ENCODE data around the gene RSPH1. TPM values are rescaled to one million over a fixed set of nuclear protein-coding genes. Genes with fewer than 3 reads are reported as not detected.
"Not testable (repeated sequence)": the region's sequence is repeated elsewhere in the genome, so short reads cannot be mapped to it uniquely, and the experiment has no call there.

RSPH1 gene
- total RNA-seq, 1 experiment from 2014 or later: not detected

GRCh38 chr21:42475526-42476387, 20.3 kb downstream of the RSPH1 start:
- Histone ChIP-seq H3K27ac (no peak overlapping the region), H3K27me3 (0 out of 2 replicates have a peak, but pooled peaks cover 3% of the 10 kb centered on the region), H3K9me3 (replicated peaks) (no peaks in the 10 kb centered on the region), H3K4me3 (no peak overlapping the region), H3K36me3 (no peaks in the 10 kb centered on the region), H3K4me1 (peaks cover 2% of the 10 kb centered on the region; the same call in 1 of the 2 replicates)
- no peak for DNase-seq

GRCh38 chr21:42475036-42475435, 21.0 kb downstream of the RSPH1 start:
- Histone ChIP-seq H3K27ac (no peak overlapping the region), H3K4me3 (no peak overlapping the region), H3K4me1 (peaks cover 2% of the 10 kb centered on the region; the same call in 1 of the 2 replicates), H3K36me3 (no peaks in the 10 kb centered on the region), H3K9me3 (replicated peaks) (no peaks in the 10 kb centered on the region), H3K27me3 (0 out of 2 replicates have a peak, but pooled peaks cover 3% of the 10 kb centered on the region)
- DNase-seq: no peak

DNA sequence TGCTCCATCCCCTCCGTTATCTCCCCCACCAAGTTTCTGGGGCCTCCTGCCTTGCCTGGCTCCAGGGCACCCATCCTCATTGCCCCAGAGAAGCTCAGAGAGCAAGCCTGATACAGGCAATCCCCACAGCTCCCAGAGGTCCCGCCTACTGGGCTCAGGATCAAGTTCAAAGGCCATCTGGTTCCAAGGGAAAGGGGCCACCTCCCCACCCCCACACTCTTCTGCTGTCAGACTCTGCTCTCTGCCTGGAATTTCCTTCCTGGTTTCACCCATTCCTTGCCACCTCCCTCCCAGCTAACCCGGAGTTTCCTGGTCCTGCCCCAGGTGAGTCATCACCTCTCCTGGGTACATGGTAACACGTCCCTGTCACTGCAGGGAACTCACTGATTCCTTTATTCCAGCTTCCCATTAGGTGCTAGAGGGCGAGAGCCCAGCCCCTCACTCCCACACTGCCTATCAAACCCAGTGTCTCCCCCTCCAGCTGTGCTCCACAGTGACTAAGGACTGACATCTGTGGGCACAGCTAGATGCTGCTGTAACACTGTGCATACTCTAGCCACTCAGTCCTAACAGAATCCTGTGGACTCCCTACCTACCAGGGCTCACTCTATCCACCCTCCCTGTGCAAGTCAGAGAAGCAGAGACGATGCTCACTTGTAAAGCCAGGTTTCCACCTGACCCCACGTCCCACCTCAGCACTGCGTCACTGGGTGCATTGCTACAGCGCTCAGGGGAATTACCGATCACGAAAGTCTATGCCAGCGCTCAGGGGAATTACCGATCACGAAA, 21.8 kb downstream of the RSPH1 start:
- peaks cover 2% of the 10 kb centered on the region; the same call in 1 of the 2 replicates for H3K4me1 ChIP-seq
- H3K27ac ChIP-seq: no peak overlapping the region
- no peak overlapping the region for H3K4me3 ChIP-seq
- DNase-seq: no peak
- H3K27me3 ChIP-seq: 0 out of 2 replicates have a peak, but pooled peaks cover 3% of the 10 kb centered on the region
- no peaks in the 10 kb centered on the region for H3K9me3 ChIP-seq (replicated peaks)
- no peaks in the 10 kb centered on the region for H3K36me3 ChIP-seq

- no peaks in the 10 kb centered on the region for H3K36me3 ChIP-seq
- 0 out of 2 replicates have a peak, but pooled peaks cover 3% of the 10 kb centered on the region for H3K27me3 ChIP-seq
- peaks cover 2% of the 10 kb centered on the region; the same call in 1 of the 2 replicates for H3K4me1 ChIP-seq
- no peak overlapping the region for H3K4me3 ChIP-seq
- H3K9me3 ChIP-seq (replicated peaks): no peaks in the 10 kb centered on the region
- no peak overlapping the region for H3K27ac ChIP-seq
- DNase-seq: no peak
Measured at GRCh38 chr21:42473498-42474042, 22.5 kb downstream of the RSPH1 start.

DNA sequence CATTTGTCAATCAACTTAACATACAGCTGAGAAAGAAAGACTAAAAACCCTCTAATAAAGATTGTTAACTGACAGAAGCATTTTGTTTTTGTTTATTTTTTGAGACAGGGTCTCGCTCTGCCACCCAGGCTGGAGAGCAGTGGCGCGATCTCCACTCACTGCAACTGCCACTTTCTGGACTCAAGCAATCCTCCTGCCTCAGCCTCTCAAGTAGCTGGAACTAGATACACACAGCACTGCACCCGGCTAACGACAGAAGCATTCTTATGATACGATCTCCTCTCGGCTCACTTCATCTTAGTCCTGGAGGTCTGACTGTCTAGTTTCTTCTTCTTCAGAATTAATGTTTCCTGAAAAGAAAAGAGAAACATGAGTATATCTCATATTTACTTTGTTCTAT, 23.5 kb downstream of the RSPH1 start:
- H3K9me3 ChIP-seq (replicated peaks): no peaks in the 10 kb centered on the region
- peaks cover 5% of the 10 kb centered on the region for H3K4me1 ChIP-seq
- H3K36me3 ChIP-seq: no peaks in the 10 kb centered on the region
- H3K27ac ChIP-seq: no peak overlapping the region
- DNase-seq: no peak
- H3K4me3 ChIP-seq: no peak overlapping the region
- 0 out of 2 replicates have a peak, but pooled peaks cover 3% of the 10 kb centered on the region for H3K27me3 ChIP-seq

DNA sequence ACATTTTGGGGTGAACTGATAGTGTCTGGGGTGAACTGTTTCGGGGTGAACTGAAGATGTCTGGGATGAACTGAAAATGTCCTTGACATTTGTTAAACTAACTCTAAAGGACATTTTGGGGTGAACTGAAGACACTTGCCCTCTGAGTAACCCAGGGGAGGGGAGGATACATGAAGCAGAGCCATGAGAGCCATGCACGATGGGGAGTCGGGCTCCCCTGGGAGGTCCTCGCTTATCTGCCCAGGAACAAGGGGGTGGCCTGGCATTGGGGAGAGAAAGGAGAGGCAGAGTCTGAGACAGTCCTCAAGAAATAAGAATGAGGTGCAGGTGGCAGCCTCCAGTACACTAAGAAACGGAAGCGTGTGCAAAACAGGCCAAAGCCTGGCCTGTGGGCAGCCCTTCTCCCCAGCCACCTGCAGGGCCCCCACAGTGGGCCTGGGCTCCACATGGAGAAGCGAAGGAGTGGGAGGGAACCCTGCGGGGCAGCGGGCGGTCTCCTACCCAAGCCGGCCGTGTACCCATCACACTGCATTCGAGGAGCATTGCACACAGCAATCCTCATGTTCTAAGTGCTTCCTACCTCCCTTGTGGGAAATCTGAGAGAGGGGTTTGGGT, 24.2 kb downstream of the RSPH1 start:
- Histone ChIP-seq H3K9me3 (replicated peaks) (no peaks in the 10 kb centered on the region), H3K4me3 (no peak overlapping the region), H3K36me3 (no peaks in the 10 kb centered on the region), H3K4me1 (peaks cover 9% of the 10 kb centered on the region), H3K27ac (no peak overlapping the region), H3K27me3 (0 out of 2 replicates have a peak, but pooled peaks cover 3% of the 10 kb centered on the region)
- no peak for DNase-seq

GRCh38 chr21:42471206-42471605, 24.8 kb downstream of the RSPH1 start:
- H3K27ac ChIP-seq: no peak overlapping the region
- H3K4me1 ChIP-seq: peaks cover 13% of the 10 kb centered on the region
- no peaks in the 10 kb centered on the region for H3K9me3 ChIP-seq (replicated peaks)
- no peak for DNase-seq
- 0 out of 2 replicates have a peak, but pooled peaks cover 3% of the 10 kb centered on the region for H3K27me3 ChIP-seq
- H3K4me3 ChIP-seq: no peak overlapping the region
- H3K36me3 ChIP-seq: no peaks in the 10 kb centered on the region

DNA sequence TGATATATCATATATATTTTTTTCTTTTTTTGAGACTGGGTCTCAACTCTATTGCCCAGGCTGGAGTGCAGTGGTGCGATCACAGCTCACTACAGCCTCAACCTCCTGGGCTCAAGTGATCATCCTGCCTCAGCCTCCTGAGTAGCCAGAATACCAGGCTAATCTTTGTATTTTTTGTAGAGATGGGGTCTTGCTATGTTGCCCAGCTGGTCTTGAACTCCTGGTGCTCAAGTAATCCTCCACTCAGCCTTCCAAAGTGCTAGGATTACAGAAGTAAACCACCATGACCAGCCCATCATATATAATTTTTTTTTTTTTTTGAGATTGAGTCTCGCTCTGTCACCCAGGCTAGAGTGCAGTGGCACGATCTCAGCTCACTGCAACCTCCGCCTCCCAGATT, 26.3 kb downstream of the RSPH1 start:
- not testable (repeated sequence) for H3K9me3 ChIP-seq (replicated peaks); H3K4me3 ChIP-seq; H3K27me3 ChIP-seq; H3K27ac ChIP-seq; DNase-seq; H3K36me3 ChIP-seq
- peaks cover 16% of the 10 kb centered on the region for H3K4me1 ChIP-seq

DNA sequence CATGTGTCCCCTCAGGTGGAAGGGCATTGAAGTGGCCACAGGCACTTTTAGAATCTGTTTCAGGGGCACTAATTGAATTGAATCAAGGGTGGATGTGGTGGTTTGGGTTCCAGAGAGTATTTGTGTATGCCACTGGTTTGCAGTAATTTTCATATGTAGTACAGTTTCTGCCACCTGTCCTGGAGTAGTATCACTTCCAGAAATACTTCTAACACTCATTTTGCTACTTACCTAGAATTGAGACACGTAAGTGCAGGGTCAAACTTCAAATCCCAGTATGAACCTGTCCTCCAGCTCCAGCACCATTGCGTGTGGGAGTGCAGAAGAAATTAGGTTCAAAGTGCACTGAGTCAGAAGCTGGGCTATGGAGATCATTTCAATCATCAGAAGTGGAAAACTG, 26.8 kb downstream of the RSPH1 start:
- Histone ChIP-seq H3K27me3 (0 out of 2 replicates have a peak, but pooled peaks cover 3% of the 10 kb centered on the region), H3K4me1 (peaks cover 16% of the 10 kb centered on the region), H3K27ac (no peak overlapping the region), H3K4me3 (no peak overlapping the region), H3K9me3 (replicated peaks) (no peaks in the 10 kb centered on the region), H3K36me3 (no peaks in the 10 kb centered on the region)
- DNase-seq: no peak

GRCh38 chr21:42468491-42469131, 27.4 kb downstream of the RSPH1 start:
- Histone ChIP-seq H3K36me3 (no peaks in the 10 kb centered on the region), H3K4me3 (no peak overlapping the region), H3K9me3 (replicated peaks) (no peaks in the 10 kb centered on the region), H3K27ac (no peak overlapping the region), H3K4me1 (peaks cover 16% of the 10 kb centered on the region), H3K27me3 (0 out of 2 replicates have a peak, but pooled peaks cover 3% of the 10 kb centered on the region)
- DNase-seq: no peak

DNA sequence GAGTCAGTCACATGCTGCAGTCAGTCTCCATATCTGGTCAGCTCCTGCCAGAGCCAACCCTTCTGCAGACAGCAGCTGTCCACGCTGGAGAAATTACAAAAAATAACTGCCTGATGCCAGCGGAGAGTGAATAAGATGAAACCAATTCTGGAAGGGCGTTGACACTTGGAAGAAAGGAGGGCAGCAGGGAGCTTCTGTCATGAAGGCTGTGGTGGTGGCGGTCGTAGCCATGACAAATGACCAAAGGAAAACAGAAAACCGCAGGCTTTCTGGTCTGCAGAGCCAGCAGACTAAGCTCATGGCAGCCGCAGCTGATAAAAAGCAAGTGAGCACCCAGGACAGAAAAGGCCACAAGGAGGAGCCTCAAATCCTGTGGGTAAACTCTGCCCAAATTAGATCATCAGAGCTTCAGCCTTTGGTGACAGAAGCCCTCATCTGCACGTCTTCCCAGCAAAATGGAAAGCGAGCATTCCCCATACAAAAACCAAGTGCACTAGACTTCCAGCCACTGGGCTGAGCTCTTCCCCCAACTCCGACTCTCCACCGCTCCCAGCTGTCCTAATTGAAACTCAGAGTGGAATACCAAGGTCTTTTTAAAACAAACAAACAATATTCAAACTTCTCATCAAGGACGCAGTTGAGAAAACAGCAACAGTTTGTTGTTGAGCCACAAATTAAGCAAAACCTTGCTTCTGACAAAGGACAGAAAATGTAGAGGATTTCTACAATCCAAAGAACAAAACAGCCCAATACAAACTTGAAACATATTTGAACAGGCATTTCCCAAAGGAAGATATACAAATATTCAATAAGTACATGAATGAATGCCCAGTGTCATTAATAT, 28.7 kb downstream of the RSPH1 start:
- no peaks in the 10 kb centered on the region for H3K27me3 ChIP-seq
- peaks cover 14% of the 10 kb centered on the region for H3K4me1 ChIP-seq
- H3K36me3 ChIP-seq: no peaks in the 10 kb centered on the region
- peak; percentile 76 to 85 for DNase-seq
- H3K4me3 ChIP-seq: no peak overlapping the region
- no peak overlapping the region for H3K27ac ChIP-seq
- no peaks in the 10 kb centered on the region for H3K9me3 ChIP-seq (replicated peaks)

- no peak for DNase-seq
- H3K4me3 ChIP-seq: no peak overlapping the region
- peaks cover 14% of the 10 kb centered on the region for H3K4me1 ChIP-seq
- no peaks in the 10 kb centered on the region for H3K27me3 ChIP-seq
- no peaks in the 10 kb centered on the region for H3K9me3 ChIP-seq (replicated peaks)
- H3K27ac ChIP-seq: no peak overlapping the region
- no peaks in the 10 kb centered on the region for H3K36me3 ChIP-seq
Measured at GRCh38 chr21:42466700-42467099, 29.3 kb downstream of the RSPH1 start.

DNA sequence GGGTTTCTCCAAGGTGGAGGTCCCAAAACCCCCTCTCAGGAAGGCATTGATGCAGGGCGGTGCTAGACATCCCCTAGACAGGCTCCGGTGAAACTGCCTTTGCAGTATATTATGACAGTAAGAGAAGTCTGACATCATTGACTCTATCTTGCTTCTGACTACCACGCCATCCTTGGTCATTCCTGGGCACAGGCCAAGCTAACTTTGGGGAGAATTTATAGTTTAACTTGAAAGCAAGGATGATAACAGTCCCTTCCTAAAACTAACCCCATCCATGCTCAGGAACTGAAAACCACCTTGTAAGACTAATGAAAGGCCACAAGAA, 30.3 kb downstream of the RSPH1 start:
- Histone ChIP-seq H3K27ac (no peak overlapping the region), H3K36me3 (no peaks in the 10 kb centered on the region), H3K4me1 (peaks cover 19% of the 10 kb centered on the region), H3K27me3 (no peaks in the 10 kb centered on the region), H3K4me3 (no peak overlapping the region), H3K9me3 (replicated peaks) (no peaks in the 10 kb centered on the region)
- DNase-seq: no peak
